HG03442 (cell line): Measurements from ENCODE around the gene MS4A13.
"Not testable (repeated sequence)": the region's sequence is repeated elsewhere in the genome, so short reads cannot be mapped to it uniquely, and the experiment has no call there.

Source experiments
- ATAC-seq: cut with Tn5 transposase; IDR thresholded peaks from one replicate; pipeline ENCODE4 v1.9.1; 2021; ENCODE audit warnings: mild to moderate bottlenecking, moderate library complexity; ENCODE audit not compliant: unreplicated experiment

The MS4A13 gene

DNA sequence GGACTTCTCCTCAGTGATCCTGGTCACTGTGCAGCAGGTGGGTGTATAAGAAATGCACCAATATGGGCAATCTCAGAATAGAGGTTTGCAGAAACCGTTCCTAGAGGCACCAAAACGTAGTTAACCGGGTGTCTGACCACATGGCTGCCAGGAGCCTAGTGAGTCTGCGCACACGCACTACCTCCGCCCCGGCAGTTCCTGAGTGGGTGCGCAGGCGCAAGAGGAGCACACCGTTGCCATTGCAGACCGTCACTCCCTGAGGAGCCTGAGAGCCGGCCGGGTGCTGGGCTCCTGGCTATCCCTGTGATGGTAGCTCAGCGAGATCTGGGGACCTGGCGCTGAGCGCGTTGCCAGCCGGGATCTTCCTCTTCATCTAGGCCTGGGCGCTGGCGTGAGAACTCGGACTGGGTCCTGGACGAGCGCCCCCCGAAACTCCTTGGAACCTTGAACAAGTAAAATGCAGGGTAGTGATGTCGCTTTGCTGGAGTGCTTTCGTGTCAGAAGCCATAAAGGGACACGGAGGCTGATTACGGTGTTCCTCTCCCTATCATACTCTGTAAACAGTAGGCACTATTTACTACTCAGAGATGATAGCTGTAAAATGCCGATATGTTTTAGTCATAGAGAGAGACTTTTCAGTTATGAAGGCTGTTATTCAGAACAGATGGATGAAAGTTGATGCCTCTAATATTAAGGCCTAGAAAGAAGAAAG, at the start of gene MS4A13:
MS4A13 (plus strand) TSS at position 249 of the 712 bp plus-strand sequence. CDS start 2,692 bp downstream, outside the sequence.
- no peak for ATAC-seq

DNA sequence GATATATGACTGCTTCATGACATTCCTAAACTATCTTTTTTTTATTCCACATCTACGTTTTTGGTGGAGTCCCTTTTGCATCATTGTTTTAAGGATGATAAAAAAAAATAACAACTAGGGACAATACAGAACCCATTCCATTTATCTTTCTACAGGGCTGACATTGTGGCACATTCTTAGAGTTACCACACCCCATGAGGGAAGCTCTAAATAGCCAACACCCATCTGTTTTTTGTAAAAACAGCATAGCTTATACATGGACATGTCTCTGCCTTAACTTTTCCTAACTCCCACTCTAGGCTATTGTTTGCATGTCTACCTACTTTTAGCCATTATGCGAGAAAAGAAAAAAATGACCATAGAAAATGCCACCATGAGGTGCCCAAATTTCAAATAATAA, 46.4 kb upstream of the MS4A13 start:
- no peak for ATAC-seq

GRCh38 chr11:60469723-60470122, 45.5 kb upstream of the MS4A13 start:
- no peak for ATAC-seq

DNA sequence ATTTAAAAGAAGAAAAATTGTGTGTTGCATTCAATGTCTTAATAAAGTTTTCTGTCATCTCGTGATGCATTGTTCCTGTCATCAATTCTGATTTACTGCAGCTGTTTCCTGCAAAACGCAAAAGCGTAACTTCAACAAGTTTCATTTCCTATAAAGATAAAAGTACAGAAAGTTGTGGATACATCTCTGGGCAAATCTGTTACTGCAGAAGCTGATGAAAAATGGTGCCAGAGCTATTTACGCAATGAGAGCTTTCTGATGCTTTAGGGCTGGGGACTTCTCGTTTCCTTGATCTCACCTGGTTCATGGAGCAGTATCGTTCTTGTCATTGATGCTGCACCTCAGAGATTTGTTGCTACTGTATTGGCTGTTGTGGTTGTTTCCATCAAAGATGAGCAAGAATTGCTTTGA, 38.2 kb upstream of the MS4A13 start:
- no peak for ATAC-seq

- no peak for ATAC-seq
Observed at GRCh38 chr11:60482361-60482760, 32.8 kb upstream of the MS4A13 start.

DNA sequence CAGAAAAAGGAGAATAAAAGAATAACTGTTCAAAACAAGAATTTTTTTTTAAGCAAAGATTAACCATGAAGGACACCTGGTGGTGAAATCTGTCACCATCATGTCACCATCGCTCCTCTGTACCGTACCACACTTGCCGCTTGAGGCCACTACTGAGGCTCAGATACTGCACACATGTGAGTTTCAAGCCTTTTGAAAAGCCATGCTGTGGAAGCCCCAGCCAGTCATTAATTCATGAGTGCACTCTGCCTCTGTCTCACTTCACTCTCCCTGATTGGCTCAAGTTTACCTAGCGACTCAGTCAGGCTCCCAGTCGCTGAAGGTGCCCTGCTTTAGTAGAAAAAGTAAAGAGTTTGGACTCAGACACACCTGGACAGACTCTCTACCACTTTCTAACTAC, 29.2 kb upstream of the MS4A13 start:
- peak; percentile 95 for ATAC-seq

- ATAC-seq = no peak
Observed at GRCh38 chr11:60492488-60493009, 22.6 kb upstream of the MS4A13 start, which contains the start of gene MS4A12. Gene MS4A12, plus strand, starts transcription at chr11:60492778. Its CDS starts 4,541 bp downstream, at chr11:60497319.

DNA sequence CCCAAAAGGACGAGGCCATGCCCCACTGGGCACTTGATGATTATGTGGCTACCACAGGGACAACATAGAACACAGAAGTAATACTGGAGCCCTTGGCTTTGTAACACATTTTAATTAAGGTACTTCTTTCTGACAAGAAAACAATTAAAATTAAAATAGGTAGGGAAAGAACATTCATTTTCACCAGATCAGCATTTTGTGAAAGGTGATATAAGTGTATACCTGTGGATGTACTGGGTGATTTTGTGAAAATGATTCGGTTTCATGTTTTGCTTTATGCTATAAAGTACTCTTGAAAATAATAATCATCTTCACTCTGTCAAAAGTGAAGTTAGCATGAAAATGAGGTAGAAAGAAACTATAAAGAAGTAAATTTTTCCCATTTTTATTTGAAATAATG, 21.7 kb upstream of the MS4A13 start:
- ATAC-seq = no peak

GRCh38 chr11:60498399-60498798, 16.8 kb upstream of the MS4A13 start:
- ATAC-seq = peak; percentile 7

- peak; percentile 76 for ATAC-seq
Observed at GRCh38 chr11:60498853-60499252, 16.3 kb upstream of the MS4A13 start.

DNA sequence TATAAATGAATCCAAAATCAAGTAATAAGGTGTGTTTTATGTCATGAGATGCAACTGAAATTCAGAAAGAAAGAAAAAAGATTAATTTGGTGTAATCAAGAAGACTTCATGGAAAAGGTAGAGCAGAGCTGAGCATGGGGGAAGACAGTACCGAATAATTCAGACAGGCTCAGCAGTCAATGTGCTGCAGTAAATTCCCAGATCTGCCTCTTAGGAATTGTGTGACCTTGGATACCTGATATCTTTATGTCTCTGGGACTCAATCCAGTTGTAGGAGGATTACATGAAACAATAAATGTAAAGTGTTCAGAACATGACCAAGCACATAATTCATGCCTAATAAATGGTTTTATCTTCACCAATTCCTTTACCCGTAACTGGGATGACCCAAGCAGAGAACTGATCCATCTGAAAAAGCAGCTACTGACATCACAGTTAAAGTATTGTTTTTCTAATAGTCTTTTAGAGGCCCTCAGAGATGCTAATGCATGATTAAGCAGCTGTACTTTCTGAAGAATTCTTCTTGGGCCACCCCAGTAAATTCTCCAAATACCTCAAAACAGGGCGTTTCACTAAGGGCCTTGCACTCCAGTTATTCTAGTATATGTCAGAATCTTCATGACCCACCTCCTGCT, 14.8 kb upstream of the MS4A13 start:
- no peak for ATAC-seq

GRCh38 chr11:60502221-60502775, 12.9 kb upstream of the MS4A13 start:
- no peak for ATAC-seq

- no peak for ATAC-seq
Observed at GRCh38 chr11:60504219-60504905, 10.8 kb upstream of the MS4A13 start.

DNA sequence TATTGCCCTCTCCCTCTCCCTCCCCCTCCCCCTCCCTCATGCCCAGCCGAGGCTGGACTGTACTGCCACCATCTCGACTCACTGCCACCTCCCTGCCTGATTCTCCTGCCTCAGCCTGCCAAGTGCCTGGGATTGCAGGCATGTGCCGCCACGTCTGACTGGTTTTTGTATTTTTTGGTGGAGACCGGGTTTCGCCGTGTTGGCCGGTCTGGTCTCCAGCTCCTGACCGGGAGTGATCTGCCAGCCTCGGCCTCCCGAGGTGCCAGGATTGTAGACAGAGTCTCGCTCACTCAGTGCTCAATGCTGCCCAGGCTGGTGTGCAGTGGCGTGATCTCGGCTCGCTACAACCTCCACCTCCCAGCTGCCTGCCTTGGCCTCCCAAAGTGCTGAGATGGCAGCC, 5.6 kb upstream of the MS4A13 start:
- ATAC-seq = not testable (repeated sequence)

DNA sequence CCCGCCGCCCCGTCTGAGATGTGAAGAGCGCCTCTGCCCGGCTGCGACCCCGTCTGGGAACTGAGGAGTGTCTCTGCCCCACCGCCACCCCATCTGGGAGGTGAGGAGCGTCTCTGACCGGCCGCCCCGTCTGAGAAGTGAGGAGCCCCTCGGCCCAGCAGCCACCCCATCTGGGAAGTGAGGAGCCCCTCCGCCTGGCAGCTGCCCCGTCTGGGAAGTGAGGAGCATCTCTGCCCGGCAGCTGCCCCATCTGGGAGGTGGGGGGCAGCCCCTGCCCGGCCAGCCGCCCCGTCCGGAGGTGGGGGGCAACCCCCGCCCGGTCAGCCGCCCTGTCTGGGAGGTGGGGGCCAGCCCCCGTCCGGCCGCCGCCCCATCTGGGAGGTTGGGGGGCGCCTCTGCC, 5.0 kb upstream of the MS4A13 start:
- ATAC-seq = not testable (repeated sequence)

DNA sequence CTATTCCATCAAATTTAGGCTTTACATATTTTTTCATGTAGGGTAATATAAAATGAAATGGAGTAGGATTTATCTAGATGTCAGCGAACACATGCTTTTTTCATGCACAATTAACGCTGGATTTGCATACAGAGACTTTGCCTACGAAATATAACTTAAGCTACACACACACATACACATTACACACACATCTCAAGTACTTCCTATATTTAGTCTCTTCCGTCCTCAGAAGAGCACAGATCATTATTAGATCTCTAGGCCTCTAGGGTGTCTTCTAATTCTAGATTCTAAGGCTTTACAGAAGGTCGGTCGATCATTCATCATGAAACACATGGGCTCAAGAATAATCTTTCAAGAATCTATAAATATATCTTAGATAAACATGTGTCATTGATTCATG, 3.8 kb upstream of the MS4A13 start:
- no peak for ATAC-seq

GRCh38 chr11:60512651-60513225, 2.5 kb upstream of the MS4A13 start:
- no peak for ATAC-seq

DNA sequence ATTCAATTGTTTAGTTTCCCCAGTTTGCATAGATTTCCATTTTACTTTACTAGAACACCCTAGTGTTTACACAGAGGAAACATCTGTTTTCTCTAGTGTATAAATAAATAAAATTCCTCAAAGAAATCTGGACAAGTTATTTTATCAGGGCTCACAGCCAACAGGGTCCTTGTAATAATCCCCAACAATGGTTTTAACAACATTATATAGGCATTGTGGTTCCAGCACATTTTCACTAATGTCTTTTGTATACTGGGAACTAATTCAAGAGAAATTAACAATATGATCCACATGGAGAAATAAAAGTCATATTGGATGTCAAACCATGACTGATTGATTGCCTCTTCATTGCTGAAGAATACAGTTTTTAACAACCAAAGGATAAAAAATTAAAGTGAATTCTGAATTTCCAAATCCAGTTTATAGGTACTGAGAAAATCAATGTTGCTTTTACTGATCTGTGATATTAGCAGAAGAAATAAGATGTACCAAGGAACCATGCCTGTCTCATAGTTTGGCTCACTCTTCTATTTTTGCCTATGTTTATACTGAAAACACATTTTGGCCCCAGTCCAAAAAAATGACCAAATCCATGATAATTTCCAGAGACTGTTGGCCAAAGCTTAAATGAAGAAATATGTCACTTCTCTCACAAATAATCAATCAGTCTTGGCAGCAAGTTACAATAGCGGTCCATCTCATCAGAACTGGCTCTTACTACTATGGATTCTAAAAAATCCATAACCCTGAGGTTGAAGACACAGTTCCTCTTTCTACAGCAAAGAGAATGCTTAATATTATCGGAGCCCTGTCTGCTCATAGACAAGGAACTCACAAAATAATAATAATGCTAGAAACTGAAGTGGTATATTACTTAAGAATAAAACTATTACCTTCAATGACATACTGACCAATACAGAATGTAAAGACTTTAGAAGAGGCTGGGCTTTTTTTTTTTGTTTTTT, 1.4 kb upstream of the MS4A13 start:
- no peak for ATAC-seq

DNA sequence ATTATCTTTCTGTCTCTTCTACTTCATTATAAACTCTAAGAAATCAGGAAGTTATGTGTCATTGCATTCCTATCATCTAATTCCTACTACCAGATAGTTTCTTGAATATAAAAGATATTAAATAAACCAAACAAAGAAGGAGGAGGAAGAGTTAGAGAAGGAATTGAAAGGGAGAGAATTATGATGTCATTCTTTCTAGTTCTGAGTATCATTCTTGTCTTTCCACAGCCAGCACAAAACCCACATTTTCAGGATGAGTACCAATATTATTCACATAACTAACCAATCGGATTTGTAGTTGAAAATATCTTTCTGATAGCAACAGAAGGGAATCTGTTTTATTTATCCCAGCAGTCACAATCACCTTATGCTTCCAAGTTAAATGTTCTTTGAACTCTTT, 13.3 kb downstream of the MS4A13 start:
- ATAC-seq = no peak

DNA sequence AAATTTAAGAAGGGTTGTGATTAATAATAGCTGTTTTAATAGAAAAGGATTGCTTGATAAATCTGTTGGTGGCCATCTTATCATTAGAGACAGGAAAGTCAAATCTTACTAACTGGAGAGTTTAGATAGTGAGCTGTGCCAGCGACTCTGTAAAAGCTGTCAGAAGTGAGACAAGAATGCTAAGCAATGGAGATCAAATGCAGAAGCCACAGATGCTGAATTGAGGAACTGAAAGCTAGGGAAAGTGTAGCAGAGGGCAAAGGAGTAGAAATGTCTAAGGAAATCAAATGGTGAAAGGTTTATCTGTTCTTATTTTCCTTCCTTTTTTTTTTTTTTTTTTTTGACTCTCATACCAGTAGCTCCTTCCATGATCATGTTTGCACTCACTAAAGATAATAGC, 13.7 kb downstream of the MS4A13 start:
- ATAC-seq = no peak
